OCI-LY1 (cell line): ENCODE data around the gene CCDC102A.

ENCODE experiments used
- CTCF ChIP-seq: fragments of 200-600 bp; sonication (generic), shearing (Covaris generic); IDR thresholded peaks from 2 replicates; pipeline ENCODE4 v1.5.1; 2017; ENCODE audit warnings: mild to moderate bottlenecking, antibody characterized with exemption, low read length, moderate library complexity, mixed read lengths
- EZH2 ChIP-seq: fragments of 200-600 bp; sonication (generic), shearing (Covaris generic); IDR thresholded peaks from 2 replicates; pipeline ENCODE4 v1.8.0; 2017; ENCODE audit warnings: borderline replicate concordance, mixed run types, mild to moderate bottlenecking, antibody characterized with exemption, low read length, moderate library complexity, mixed read lengths

GRCh38 chr16:57562669-57563486 lies 26.5 kb upstream of the CCDC102A start:
- TF ChIP-seq CTCF (no peak), EZH2 (no peak)
